SU-DHL-6 (cell line): Measurements from ENCODE around the gene ITPKB.

ENCODE experiments used
- H2AFZ ChIP-seq: fragments of 200-600 bp; sonication (generic); 2 replicates; pipeline ENCODE4 v1.6.1; 2014; ENCODE audit warnings: low read depth, mild to moderate bottlenecking, moderate library complexity, mixed read lengths, antibody characterized with exemption, low read length; ENCODE audit not compliant: severe bottlenecking
- H3F3A ChIP-seq: fragments of 200-600 bp; shearing (Covaris generic); 2 replicates; pipeline ENCODE4 v1.6.0; 2016; ENCODE audit warnings: antibody characterized with exemption, mild to moderate bottlenecking; ENCODE audit not compliant: insufficient read depth
- H3K27ac ChIP-seq: fragments of 200-600 bp; sonication (generic); 2 replicates; pipeline ENCODE4 v1.5.1; 2016; ENCODE audit warnings: low read depth, mild to moderate bottlenecking, low read length, moderate library complexity, mixed read lengths
- H3K27me3 ChIP-seq: fragments of 200-600 bp; sonication (generic), shearing (Covaris generic); 2 replicates; pipeline ENCODE4 v1.6.0; 2014; ENCODE audit warnings: mild to moderate bottlenecking, low read length
- H3K36me3 ChIP-seq: fragments of 200-600 bp; sonication (generic); 2 replicates; pipeline ENCODE4 v1.6.1; 2014; ENCODE audit warnings: mild to moderate bottlenecking, low read length, mixed read lengths
- H3K4me2 ChIP-seq: fragments of 300-600, 200-600 bp; shearing (Covaris generic), sonication (generic); 2 replicates; pipeline ENCODE4 v1.6.0; 2014; ENCODE audit warnings: low read length, low read depth, mild to moderate bottlenecking; ENCODE audit not compliant: poor library complexity, severe bottlenecking
- H3K4me3 ChIP-seq: fragments of 200-600 bp; sonication (generic); 2 replicates; pipeline ENCODE4 v1.5.1; 2014; ENCODE audit warnings: antibody characterized with exemption, low read length, mild to moderate bottlenecking, mixed read lengths; ENCODE audit not compliant: insufficient read depth, poor library complexity, severe bottlenecking
- H3K79me2 ChIP-seq: fragments of 200-600 bp; sonication (generic); 2 replicates; pipeline ENCODE4 v1.6.1; 2014; ENCODE audit warnings: mild to moderate bottlenecking, low read length, moderate library complexity; ENCODE audit not compliant: insufficient read depth
- H3K9ac ChIP-seq: fragments of 200-600 bp; sonication (generic); 2 replicates; pipeline ENCODE4 v1.7.0; 2014; ENCODE audit warnings: mild to moderate bottlenecking, low read length
- H3K9me2 ChIP-seq: fragments of 200-600 bp; sonication (generic); replicated peaks from 2 replicates; pipeline ENCODE4 v1.6.1; 2014; ENCODE audit warnings: low read length; ENCODE audit not compliant: insufficient read depth
- H3K9me3 ChIP-seq: fragments of 200-600 bp; sonication (generic); 2 replicates; pipeline ENCODE4 v1.6.1; 2014; ENCODE audit warnings: low read length, mixed read lengths; ENCODE audit not compliant: insufficient read depth
- H4K20me1 ChIP-seq: fragments of 200-600 bp; sonication (generic); 2 replicates; pipeline ENCODE4 v1.6.1; 2014; ENCODE audit warnings: low read depth, mild to moderate bottlenecking, antibody characterized with exemption, low read length, moderate library complexity, mixed read lengths
- EZH2phosphoT487 ChIP-seq: fragments of 200-600 bp; sonication (generic), shearing (Covaris generic); conservative IDR thresholded peaks from 2 replicates; pipeline ENCODE4 v1.6.1; 2018; ENCODE audit warnings: mild to moderate bottlenecking, antibody characterized with exemption, low read length, moderate library complexity, mixed read lengths
- TF ChIP-seq, protein P1 (sequence below): fragments of 200-600 bp; sonication (generic); IDR thresholded peaks from one replicate; pipeline ENCODE4 v1.5.1; 2017; ENCODE audit warnings: antibody characterized with exemption, mild to moderate bottlenecking, low read length, moderate library complexity; ENCODE audit not compliant: insufficient read depth, poor library complexity, severe bottlenecking

Gene ITPKB

DNA sequence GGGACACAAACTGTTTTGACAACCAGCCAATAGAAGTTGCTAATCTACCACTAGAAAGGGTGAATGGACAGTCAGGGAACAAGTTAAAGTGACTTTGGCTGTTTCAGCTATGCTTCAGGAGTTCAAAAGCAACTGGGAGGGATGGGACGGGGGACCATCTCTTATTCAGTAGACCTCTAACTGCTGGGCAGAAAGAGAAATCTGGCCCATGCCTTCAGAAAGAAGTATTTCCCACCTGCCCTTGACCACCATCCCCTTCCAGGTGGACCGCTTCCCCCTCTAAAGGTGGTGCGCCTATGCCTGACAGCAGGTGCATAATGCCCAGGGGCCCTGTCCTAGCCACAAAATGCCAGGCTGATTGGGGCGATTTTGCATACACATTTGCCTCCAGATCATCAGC is 5.2 kb downstream of the ITPKB start:
- H3K4me3 ChIP-seq, result peak overlapping the region; percentile 46
- H3K27ac ChIP-seq, result peak overlapping the region; percentile 98
- TF ChIP-seq EZH2phosphoT487, result no peak
- TF ChIP-seq, protein P1, sequence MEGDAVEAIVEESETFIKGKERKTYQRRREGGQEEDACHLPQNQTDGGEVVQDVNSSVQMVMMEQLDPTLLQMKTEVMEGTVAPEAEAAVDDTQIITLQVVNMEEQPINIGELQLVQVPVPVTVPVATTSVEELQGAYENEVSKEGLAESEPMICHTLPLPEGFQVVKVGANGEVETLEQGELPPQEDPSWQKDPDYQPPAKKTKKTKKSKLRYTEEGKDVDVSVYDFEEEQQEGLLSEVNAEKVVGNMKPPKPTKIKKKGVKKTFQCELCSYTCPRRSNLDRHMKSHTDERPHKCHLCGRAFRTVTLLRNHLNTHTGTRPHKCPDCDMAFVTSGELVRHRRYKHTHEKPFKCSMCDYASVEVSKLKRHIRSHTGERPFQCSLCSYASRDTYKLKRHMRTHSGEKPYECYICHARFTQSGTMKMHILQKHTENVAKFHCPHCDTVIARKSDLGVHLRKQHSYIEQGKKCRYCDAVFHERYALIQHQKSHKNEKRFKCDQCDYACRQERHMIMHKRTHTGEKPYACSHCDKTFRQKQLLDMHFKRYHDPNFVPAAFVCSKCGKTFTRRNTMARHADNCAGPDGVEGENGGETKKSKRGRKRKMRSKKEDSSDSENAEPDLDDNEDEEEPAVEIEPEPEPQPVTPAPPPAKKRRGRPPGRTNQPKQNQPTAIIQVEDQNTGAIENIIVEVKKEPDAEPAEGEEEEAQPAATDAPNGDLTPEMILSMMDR, result no peak
- H3K27me3 ChIP-seq, result no peaks in the 10 kb centered on the region
- peaks cover 2% of the 10 kb centered on the region for H3F3A ChIP-seq
- H3K4me2 ChIP-seq, result peak overlapping the region; percentile 96
- no peak overlapping the region for H2AFZ ChIP-seq
- H3K9ac ChIP-seq, result peak overlapping the region; percentile 98
- H3K79me2 ChIP-seq, result peaks cover 98% of the 10 kb centered on the region
- H3K9me3 ChIP-seq, result no peaks in the 10 kb centered on the region
- peaks cover 23% of the 10 kb centered on the region; the same call in 1 of the 2 replicates for H3K36me3 ChIP-seq
- peaks cover 17% of the 10 kb centered on the region; the same call in 1 of the 2 replicates for H4K20me1 ChIP-seq
- H3K9me2 ChIP-seq, result no peaks in the 10 kb centered on the region

DNA sequence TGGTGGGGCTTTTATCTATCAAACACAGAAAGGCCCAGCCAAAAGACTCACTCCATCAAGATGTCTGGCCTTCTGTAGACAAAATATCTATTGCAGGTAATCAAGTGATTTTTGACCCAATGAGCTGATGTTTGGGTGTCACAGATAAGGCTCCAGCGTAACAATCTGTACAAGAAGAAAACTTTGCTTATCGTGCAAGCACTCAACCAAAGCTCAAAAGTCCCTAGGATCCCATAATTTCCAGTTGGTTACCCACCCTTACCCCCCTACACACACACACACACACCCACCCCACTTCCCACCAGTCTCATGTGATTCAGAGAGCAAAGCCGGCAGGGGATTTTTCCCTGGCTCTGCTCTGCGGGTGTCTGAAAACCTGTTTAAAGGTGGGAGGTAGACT is 5.8 kb downstream of the ITPKB start:
- peaks cover 23% of the 10 kb centered on the region; the same call in 1 of the 2 replicates for H3K36me3 ChIP-seq
- no peak overlapping the region for H2AFZ ChIP-seq
- H3K27ac ChIP-seq, result peak overlapping the region; percentile 98
- H3K9me3 ChIP-seq, result no peaks in the 10 kb centered on the region
- H3K4me3 ChIP-seq, result peak overlapping the region; percentile 46
- peaks cover 17% of the 10 kb centered on the region; the same call in 1 of the 2 replicates for H4K20me1 ChIP-seq
- no peaks in the 10 kb centered on the region for H3K9me2 ChIP-seq
- TF ChIP-seq EZH2phosphoT487, result no peak
- TF ChIP-seq, protein P1, result no peak
- no peaks in the 10 kb centered on the region for H3F3A ChIP-seq
- H3K9ac ChIP-seq, result peak overlapping the region; percentile 98
- H3K79me2 ChIP-seq, result peaks cover 98% of the 10 kb centered on the region
- H3K4me2 ChIP-seq, result peak overlapping the region; percentile 96
- H3K27me3 ChIP-seq, result no peaks in the 10 kb centered on the region

DNA sequence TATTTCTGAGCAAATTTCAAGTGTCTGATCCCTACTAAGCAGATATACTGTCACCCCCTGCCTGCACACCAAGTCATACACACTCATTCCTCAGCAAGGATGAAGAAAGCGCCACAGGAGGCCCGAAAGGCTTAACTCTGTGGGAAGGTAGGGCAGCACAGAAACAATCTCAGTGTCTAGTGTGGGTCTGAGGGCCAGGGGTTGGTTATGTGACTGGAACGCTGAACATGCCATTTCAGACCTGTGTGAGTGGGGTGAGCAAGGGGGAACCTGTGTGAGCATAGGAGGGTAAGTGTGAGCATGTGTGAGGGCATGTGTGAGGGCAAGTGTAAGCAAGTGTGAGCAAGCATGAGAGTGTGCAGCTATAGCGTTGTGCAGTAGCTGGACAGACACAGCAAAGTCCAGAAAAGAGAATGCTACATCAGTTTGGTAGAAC is 6.2 kb downstream of the ITPKB start:
- peak overlapping the region; percentile 46 for H3K4me3 ChIP-seq
- H3K4me2 ChIP-seq, result peak overlapping the region; percentile 96
- H3F3A ChIP-seq, result no peaks in the 10 kb centered on the region; the same call in 1 of the 2 replicates
- no peaks in the 10 kb centered on the region for H3K9me2 ChIP-seq
- no peaks in the 10 kb centered on the region for H3K9me3 ChIP-seq
- no peak overlapping the region for H2AFZ ChIP-seq
- TF ChIP-seq, protein P1, result no peak
- TF ChIP-seq EZH2phosphoT487, result no peak
- peaks cover 98% of the 10 kb centered on the region for H3K79me2 ChIP-seq
- H3K9ac ChIP-seq, result peak overlapping the region; percentile 98; the same call in 1 of the 2 replicates
- peak overlapping the region; percentile 98 for H3K27ac ChIP-seq
- peaks cover 26% of the 10 kb centered on the region; the same call in 1 of the 2 replicates for H3K36me3 ChIP-seq
- H3K27me3 ChIP-seq, result no peaks in the 10 kb centered on the region
- peaks cover 17% of the 10 kb centered on the region; the same call in 1 of the 2 replicates for H4K20me1 ChIP-seq
